ENCODE data around the gene SPIRE1. TPM values are rescaled to one million over a fixed set of nuclear protein-coding genes. Genes with fewer than 3 reads are reported as not detected.

Gene SPIRE1
- total RNA-seq, result 1 to 10 TPM; 1.7 to 1.8 TPM
- polyA plus RNA-seq, result 1 to 10 TPM in 1 of 2 donors, not detected in 1; 3.0 TPM

- CTCF ChIA-PET (ENCODE audit: partially characterized antibody), result interaction anchor here (1.0 kb wide), 1 partner anchor 330 kb away, joined by 3 read pairs; no protein-coding TSS in a partner anchor
Observed at GRCh38 chr18:12657684-12658425, at the start of gene SPIRE1. Gene SPIRE1 (minus strand): TSS chr18:12658107. CDS start chr18:12657866, 241 bp downstream.

GRCh38 chr18:12703664-12704063 lies 45.8 kb upstream of the SPIRE1 start:
- Mint-ChIP-seq H3K27ac (peak overlapping the region; percentile 89 to 100 (median 96)), H3K4me3 (peak overlapping the region; percentile 87 to 100 (median 98)), H3K27me3 (no peaks in the 10 kb centered on the region), H3K9me3 (no peaks in the 10 kb centered on the region), H3K36me3 (peaks cover 16 to 55% of the 10 kb centered on the region in 2 donors), H3K4me1 (peaks cover 32 to 61% (median 45%) of the 10 kb centered on the region in 4 donors)
- Histone ChIP-seq H3K36me3 (ENCODE audit: insufficient read depth, low read length) (peaks cover 18% of the 10 kb centered on the region), H3K27ac (ENCODE audit: low read depth, low read length) (peak overlapping the region; percentile 93), H3K27me3 (ENCODE audit: insufficient read depth, low read length) (no peaks in the 10 kb centered on the region), H3K4me3 (ENCODE audit: low read length in 2 of 2) (peak overlapping the region; percentile 82 to 99), H3K4me1 (ENCODE audit: insufficient read depth, low read length) (peaks cover 46% of the 10 kb centered on the region), H3K9me3 (ENCODE audit: control insufficient read depth in 1 of 2, low read length in 2 of 2) (no peaks in the 10 kb centered on the region)
- DNase-seq, result no peak
- intact Hi-C loops (cut with micrococcal nuclease), result loop anchor here (2.0 to 5.0 kb wide), 5 partner anchors 47 to 1024 kb away; partner anchors contain the start of genes CEP192, CHMP1B, FAM210A and RNMT
- ChIA-PET POLR2A (ENCODE audit: partially characterized antibody) (interaction anchor here (3.2 to 4.4 kb wide), 2 partner anchors 244 to 327 kb away, joined by 21 to 40 read pairs; partner anchors contain the start of genes AFG3L2 and SEH1L), CTCF (ENCODE audit: partially characterized antibody) (interaction anchor here (1.2 to 3.0 kb wide), 3 partner anchors 24 to 230 kb away, joined by 3 to 12 read pairs (median 4); no protein-coding TSS in a partner anchor)

More at GRCh38 chr18:12657684-12658425, at the start of gene SPIRE1:
- Mint-ChIP-seq H3K36me3 (peaks cover 0 to 4% of the 10 kb centered on the region in 2 donors), H3K27me3 (peaks cover 1 to 2% of the 10 kb centered on the region in 2 donors), H3K27ac (peak within 1 kb of the TSS; percentile 11 to 87 (median 75)), H3K4me3 (peak within 1 kb of the TSS; percentile 84 to 94 (median 92)), H3K4me1 (peaks cover 13 to 21% (median 17%) of the 10 kb centered on the region in 4 donors), H3K9me3 (no peaks in the 10 kb centered on the region)
- intact Hi-C loops (cut with micrococcal nuclease), result loop anchor here (1.0 to 5.0 kb wide), 3 partner anchors 45 to 281 kb away; partner anchors contain the start of genes AFG3L2, CEP76, PRELID3A and PSMG2
- Histone ChIP-seq H3K4me3 (ENCODE audit: low read length in 2 of 2) (peak within 1 kb of the TSS; percentile 42 to 63), H3K27ac (ENCODE audit: low read depth, low read length) (no peak within 1 kb of the TSS), H3K36me3 (ENCODE audit: insufficient read depth, low read length) (no peaks in the 10 kb centered on the region), H3K27me3 (ENCODE audit: insufficient read depth, low read length) (no peaks in the 10 kb centered on the region), H3K4me1 (ENCODE audit: insufficient read depth, low read length) (peaks cover 9% of the 10 kb centered on the region), H3K9me3 (ENCODE audit: control insufficient read depth in 1 of 2, low read length in 2 of 2) (no peaks in the 10 kb centered on the region)
- DNase-seq, result peak in 4 of 5 donors; percentile 32 to 43 (median 39)
- POLR2A ChIA-PET (ENCODE audit: partially characterized antibody), result interaction anchor here (1.0 to 1.9 kb wide), 3 partner anchors 250 to 330 kb away, joined by 3 to 5 read pairs (median 3); partner anchors contain the start of genes AFG3L2 and PRELID3A

GRCh38 chr18:12703096-12703567 lies 45.2 kb upstream of the SPIRE1 start:
- Mint-ChIP-seq H3K36me3 (peaks cover 21 to 57% of the 10 kb centered on the region in 2 donors), H3K27ac (peak overlapping the region; percentile 89 to 100 (median 96)), H3K4me3 (peak overlapping the region; percentile 87 to 100 (median 98)), H3K9me3 (no peaks in the 10 kb centered on the region), H3K27me3 (no peaks in the 10 kb centered on the region), H3K4me1 (peaks cover 33 to 61% (median 48%) of the 10 kb centered on the region in 4 donors)
- peak overlapping the region; percentile 82 to 99 for H3K4me3 ChIP-seq (ENCODE audit: low read length in 2 of 2)
- ChIA-PET POLR2A (ENCODE audit: partially characterized antibody) (interaction anchor here (1.3 to 4.4 kb wide), 7 partner anchors 8 to 327 kb away, joined by 4 to 40 read pairs (median 11); partner anchors contain the start of genes AFG3L2, CEP192, PTPN2 and SEH1L), CTCF (ENCODE audit: partially characterized antibody) (interaction anchor here (1.2 to 3.0 kb wide), 3 partner anchors 24 to 231 kb away, joined by 3 to 12 read pairs (median 4); no protein-coding TSS in a partner anchor)
- peaks cover 46% of the 10 kb centered on the region for H3K4me1 ChIP-seq (ENCODE audit: insufficient read depth, low read length)
- peaks cover 16% of the 10 kb centered on the region for H3K36me3 ChIP-seq (ENCODE audit: insufficient read depth, low read length)
- intact Hi-C loops (cut with micrococcal nuclease), result loop anchor here (2.0 to 5.0 kb wide), 5 partner anchors 46 to 1024 kb away; partner anchors contain the start of genes CEP192, CHMP1B, FAM210A and RNMT
- DNase-seq, result no peak
- H3K27me3 ChIP-seq (ENCODE audit: insufficient read depth, low read length), result no peaks in the 10 kb centered on the region
- H3K27ac ChIP-seq (ENCODE audit: low read depth, low read length), result peak overlapping the region; percentile 93
- no peaks in the 10 kb centered on the region for H3K9me3 ChIP-seq (ENCODE audit: control insufficient read depth in 1 of 2, low read length in 2 of 2)

- Histone ChIP-seq H3K27ac (ENCODE audit: low read depth, low read length) (peak within 1 kb of the TSS; percentile 93), H3K4me3 (ENCODE audit: low read length in 2 of 2) (peak within 1 kb of the TSS; percentile 82 to 99), H3K9me3 (ENCODE audit: control insufficient read depth in 1 of 2, low read length in 2 of 2) (no peaks in the 10 kb centered on the region), H3K36me3 (ENCODE audit: insufficient read depth, low read length) (peaks cover 9% of the 10 kb centered on the region), H3K4me1 (ENCODE audit: insufficient read depth, low read length) (peaks cover 46% of the 10 kb centered on the region), H3K27me3 (ENCODE audit: insufficient read depth, low read length) (no peaks in the 10 kb centered on the region)
- Mint-ChIP-seq H3K27me3 (no peaks in the 10 kb centered on the region), H3K27ac (peak within 1 kb of the TSS; percentile 89 to 100 (median 96)), H3K9me3 (no peaks in the 10 kb centered on the region), H3K4me3 (peak within 1 kb of the TSS; percentile 87 to 100 (median 98)), H3K36me3 (peaks cover 15 to 50% of the 10 kb centered on the region in 2 donors), H3K4me1 (peaks cover 32 to 60% (median 48%) of the 10 kb centered on the region in 4 donors)
- DNase-seq, result peak; percentile 84 to 90 (median 87)
- ChIA-PET CTCF (ENCODE audit: partially characterized antibody) (interaction anchor here (1.1 to 3.0 kb wide), 5 partner anchors 23 to 310 kb away, joined by 3 to 12 read pairs (median 4); partner anchors contain the start of gene PTPN2), POLR2A (ENCODE audit: partially characterized antibody) (interaction anchor here (0.6 to 4.4 kb wide), 11 partner anchors 9 to 326 kb away, joined by 3 to 40 read pairs (median 5); partner anchors contain the start of genes AFG3L2, CEP192, PTPN2 and SEH1L)
- intact Hi-C loops (cut with micrococcal nuclease), result loop anchor here (1.0 to 5.0 kb wide), 8 partner anchors 46 to 1025 kb away; partner anchors contain the start of genes AFG3L2, CEP192, CHMP1B and FAM210A
Observed at GRCh38 chr18:12702221-12703095, 44.6 kb upstream of the SPIRE1 start, which contains the start of the genes CEP76 and PSMG2. Gene CEP76 (minus strand): TSS chr18:12702723. CDS start chr18:12702548, 175 bp downstream. Gene PSMG2 (plus strand): TSS chr18:12703042. CDS start chr18:12703108, 66 bp downstream.

- H3K4me3 ChIP-seq (ENCODE audit: low read length in 2 of 2), result peak overlapping the region; percentile 82 to 99
- H3K4me1 ChIP-seq (ENCODE audit: insufficient read depth, low read length), result peaks cover 46% of the 10 kb centered on the region
- intact Hi-C loops (cut with micrococcal nuclease), result loop anchor here (5.0 kb wide), 2 partner anchors 309 to 1026 kb away; partner anchors contain the start of genes FAM210A and RNMT
- no peak for DNase-seq
- Mint-ChIP-seq H3K4me3 (peak overlapping the region; percentile 87 to 100 (median 98)), H3K9me3 (no peaks in the 10 kb centered on the region), H3K27me3 (no peaks in the 10 kb centered on the region), H3K4me1 (peaks cover 32 to 55% (median 45%) of the 10 kb centered on the region in 4 donors), H3K36me3 (peaks cover 15 to 48% of the 10 kb centered on the region in 2 donors), H3K27ac (peak overlapping the region; percentile 89 to 100 (median 96))
- ChIA-PET CTCF (ENCODE audit: partially characterized antibody) (interaction anchor here (0.6 to 3.0 kb wide), 3 partner anchors 25 to 308 kb away, joined by 3 to 12 read pairs (median 7); no protein-coding TSS in a partner anchor), POLR2A (ENCODE audit: partially characterized antibody) (interaction anchor here (1.2 to 4.4 kb wide), 5 partner anchors 10 to 325 kb away, joined by 3 to 40 read pairs (median 11); partner anchors contain the start of genes AFG3L2, CEP192 and SEH1L)
- peaks cover 4% of the 10 kb centered on the region for H3K36me3 ChIP-seq (ENCODE audit: insufficient read depth, low read length)
- H3K27me3 ChIP-seq (ENCODE audit: insufficient read depth, low read length), result no peaks in the 10 kb centered on the region
- H3K9me3 ChIP-seq (ENCODE audit: control insufficient read depth in 1 of 2, low read length in 2 of 2), result no peaks in the 10 kb centered on the region
- peak overlapping the region; percentile 93 for H3K27ac ChIP-seq (ENCODE audit: low read depth, low read length)
Observed at GRCh38 chr18:12701161-12701560, 43.3 kb upstream of the SPIRE1 start.

GRCh38 chr18:12699747-12700146 lies 41.8 kb upstream of the SPIRE1 start:
- H3K27me3 Mint-ChIP-seq, result no peaks in the 10 kb centered on the region
- no peak overlapping the region for H3K27ac Mint-ChIP-seq
- no peaks in the 10 kb centered on the region for H3K9me3 Mint-ChIP-seq
- POLR2A ChIA-PET (ENCODE audit: partially characterized antibody), result no interaction called here
- CTCF ChIA-PET (ENCODE audit: partially characterized antibody), result no interaction called here
- Histone ChIP-seq H3K9me3 (ENCODE audit: control insufficient read depth in 1 of 2, low read length in 2 of 2) (no peaks in the 10 kb centered on the region), H3K27ac (ENCODE audit: low read depth, low read length) (no peak overlapping the region), H3K36me3 (ENCODE audit: insufficient read depth, low read length) (no peaks in the 10 kb centered on the region), H3K4me1 (ENCODE audit: insufficient read depth, low read length) (peaks cover 34% of the 10 kb centered on the region), H3K4me3 (ENCODE audit: low read length in 2 of 2) (no peak overlapping the region), H3K27me3 (ENCODE audit: insufficient read depth, low read length) (no peaks in the 10 kb centered on the region)
- intact Hi-C loops (cut with micrococcal nuclease), result loop anchor here (5.0 kb wide), 2 partner anchors 307 to 1028 kb away; partner anchors contain the start of genes FAM210A and RNMT
- no peak overlapping the region for H3K4me3 Mint-ChIP-seq
- no peak for DNase-seq
- H3K36me3 Mint-ChIP-seq, result peaks cover 15 to 44% of the 10 kb centered on the region in 2 donors
- peaks cover 23 to 43% (median 34%) of the 10 kb centered on the region in 4 donors for H3K4me1 Mint-ChIP-seq

Measured in CD4-positive, alpha-beta memory T cell (primary cell).